ENCODE measurements around the gene TRAPPC4. TPM values are rescaled to one million over a fixed set of nuclear protein-coding genes. Genes with fewer than 3 reads are reported as not detected.
A peak's percentile ranks its signal among the peaks of the same experiment; 100 is the strongest.

The TRAPPC4 gene
- total RNA-seq, 1 experiment from 2014 or later, result 78.9 TPM

- no peaks in the 10 kb centered on the region for H3K27me3 ChIP-seq (ENCODE audit: control insufficient read depth, insufficient read depth, low read length)
- DNase-seq (ENCODE audit: low read depth, low spot score) (no peak), ATAC-seq (no peak)
- TF ChIP-seq SIN3A (IDR thresholded peaks at IDR 0.05; ENCODE audit: borderline replicate concordance, insufficient read depth, low read depth, low read length), result no peak
- TF ChIP-seq CTCF (IDR thresholded peaks at IDR 0.05), result no peak
- no peak for TF ChIP-seq POLR2AphosphoS5 (IDR thresholded peaks at IDR 0.05; ENCODE audit: low read depth, low read length)
- no peak for TF ChIP-seq REST (IDR thresholded peaks at IDR 0.05; ENCODE audit: insufficient read depth in 1 of 2, low read depth in 2 of 2, low read length in 1 of 2)
- no peak for TF ChIP-seq TCF7L2 (IDR thresholded peaks at IDR 0.05; ENCODE audit: low read depth, low read length)
- no peak overlapping the region for H3K27ac ChIP-seq (ENCODE audit: low read length)
- BruUV-seq (replicated peaks), result no TSS peak
- in situ Hi-C loops (cut with HindIII; ENCODE audit: low pct_unique_long_range_greater_than_20kb, low sequenced_read_pairs), result no loop called here
- POLR2A ChIA-PET, result no interaction called here
- CTCF ChIA-PET, result no interaction called here
- no peak overlapping the region for H3K4me3 ChIP-seq (ENCODE audit: low read depth in 2 of 2, low read length in 2 of 2)
- H3K4me1 ChIP-seq (ENCODE audit: control insufficient read depth, insufficient read depth, low read length), result no peaks in the 10 kb centered on the region
- no peaks in the 10 kb centered on the region for H3K9me3 ChIP-seq (ENCODE audit: control insufficient read depth, insufficient read depth, low read depth, low read length)
- peaks cover 14% of the 10 kb centered on the region; the same call in 1 of the 2 replicates for H3K36me3 ChIP-seq (ENCODE audit: control insufficient read depth, insufficient read depth, low read length)
- intact Hi-C loops (cut with micrococcal nuclease; ENCODE audit: unreplicated experiment), result no loop called here
Measured at GRCh38 chr11:119049081-119049480, 30.5 kb downstream of the TRAPPC4 start.

GRCh38 chr11:119051440-119052162 is 33.0 kb downstream of the TRAPPC4 start:
- no peak overlapping the region for H3K27ac ChIP-seq (ENCODE audit: low read length)
- H3K4me3 ChIP-seq (ENCODE audit: low read depth in 2 of 2, low read length in 2 of 2), result no peak overlapping the region
- no peak for TF ChIP-seq POLR2AphosphoS5 (IDR thresholded peaks at IDR 0.05; ENCODE audit: low read depth, low read length)
- no peak for TF ChIP-seq REST (IDR thresholded peaks at IDR 0.05; ENCODE audit: insufficient read depth in 1 of 2, low read depth in 2 of 2, low read length in 1 of 2)
- no peak for TF ChIP-seq SIN3A (IDR thresholded peaks at IDR 0.05; ENCODE audit: borderline replicate concordance, insufficient read depth, low read depth, low read length)
- no peak for TF ChIP-seq TCF7L2 (IDR thresholded peaks at IDR 0.05; ENCODE audit: low read depth, low read length)
- no peak for TF ChIP-seq CTCF (IDR thresholded peaks at IDR 0.05)
- in situ Hi-C loops (cut with HindIII; ENCODE audit: low pct_unique_long_range_greater_than_20kb, low sequenced_read_pairs), result no loop called here
- 0 out of 2 replicates have a peak, but pooled peaks cover 4% of the 10 kb centered on the region for H3K4me1 ChIP-seq (ENCODE audit: control insufficient read depth, insufficient read depth, low read length)
- ATAC-seq, result no peak
- TSS peak; percentile 42 for BruUV-seq (replicated peaks)
- intact Hi-C loops (cut with micrococcal nuclease; ENCODE audit: unreplicated experiment), result no loop called here
- POLR2A ChIA-PET, result no interaction called here
- DNase-seq (ENCODE audit: low read depth, low spot score), result no peak
- CTCF ChIA-PET, result interaction anchor here (0.5 to 0.6 kb wide), 2 partner anchors 155 to 1868 kb away, joined by 4 to 5 read pairs; partner anchors contain the start of gene CBL
- no peaks in the 10 kb centered on the region for H3K9me3 ChIP-seq (ENCODE audit: control insufficient read depth, insufficient read depth, low read depth, low read length)
- peaks cover 19% of the 10 kb centered on the region; the same call in 1 of the 2 replicates for H3K36me3 ChIP-seq (ENCODE audit: control insufficient read depth, insufficient read depth, low read length)
- no peaks in the 10 kb centered on the region for H3K27me3 ChIP-seq (ENCODE audit: control insufficient read depth, insufficient read depth, low read length)

All from Panc1 (cell line).